Astrocyte of the spinal cord (primary cell): ENCODE data around the gene SEMA4A.

Experiments
- DNase-seq: peaks from one replicate; pipeline ENCODE4 v3.0.0; 2011; ENCODE audit warnings: low read depth, low spot score
- H3K4me3 ChIP-seq: 2 replicates; pipeline ENCODE4 v1.5.1; 2011; ENCODE audit warnings: low read depth, mild to moderate bottlenecking, low read length, moderate library complexity
- CTCF ChIP-seq: IDR thresholded peaks from 2 replicates; pipeline ENCODE4 v1.5.1; 2012; ENCODE audit warnings: low read depth, mild to moderate bottlenecking, low read length, inconsistent platforms
- in situ Hi-C: cut with HindIII; loops from 2 replicates; pipeline ENCODE4 v1.10.0; 2017; ENCODE audit warnings: low sequenced_read_pairs

SEMA4A gene

GRCh38 chr1:156198831-156199349 lies 45.5 kb downstream of the SEMA4A start:
- no peak overlapping the region for H3K4me3 ChIP-seq
- no peak for TF ChIP-seq CTCF
- no peak for DNase-seq
- in situ Hi-C loops: no loop called here

- no peak for TF ChIP-seq CTCF
- H3K4me3 ChIP-seq: no peak overlapping the region
- no peak for DNase-seq
- in situ Hi-C loops: no loop called here
These were observed 46.7 kb downstream of the SEMA4A start for GRCh38 chr1:156200044-156200443.

DNA sequence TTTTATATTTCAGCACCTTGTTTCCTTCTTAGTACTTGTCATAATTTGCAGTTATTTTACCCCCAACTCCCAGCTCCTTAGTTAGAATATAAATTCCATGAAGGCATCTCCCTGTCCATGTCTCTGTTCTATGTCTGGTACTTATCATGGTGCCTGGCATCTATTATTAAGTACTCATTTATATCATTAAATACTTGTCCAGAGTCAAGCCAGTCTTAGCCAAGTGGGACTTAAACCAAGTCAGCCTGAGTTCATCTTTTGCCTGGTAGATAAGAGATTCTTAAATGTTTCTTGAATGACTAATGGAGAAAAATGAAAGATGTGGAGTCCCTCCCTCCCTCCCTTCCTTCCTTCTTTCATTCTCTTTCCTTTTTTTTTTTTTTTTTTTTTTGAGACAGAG lies 49.9 kb downstream of the SEMA4A start:
- DNase-seq: no peak
- no peak for TF ChIP-seq CTCF
- H3K4me3 ChIP-seq: no peak overlapping the region
- in situ Hi-C loops: no loop called here

DNA sequence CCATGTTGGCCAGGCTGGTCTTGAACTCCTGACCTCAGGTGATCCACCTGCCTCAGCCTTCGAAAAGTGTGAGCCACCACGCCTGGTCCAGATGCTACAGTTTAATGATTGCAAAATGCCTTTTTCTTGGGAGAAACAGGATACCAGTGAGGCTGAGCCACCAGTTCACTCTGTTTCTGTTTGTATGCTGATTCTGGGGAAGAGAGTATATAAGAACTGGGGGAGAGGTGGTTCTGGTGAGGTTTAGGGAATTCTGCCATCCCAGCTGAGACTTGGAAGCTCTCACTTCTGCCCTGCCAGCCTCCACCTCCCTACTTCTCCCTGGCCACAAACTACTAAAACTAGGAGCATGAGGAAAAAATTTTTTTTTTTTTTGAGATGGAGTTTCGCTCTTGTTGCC lies 51.3 kb downstream of the SEMA4A start:
- no peak for TF ChIP-seq CTCF
- in situ Hi-C loops: no loop called here
- H3K4me3 ChIP-seq: no peak overlapping the region
- DNase-seq: no peak

- TF ChIP-seq CTCF: no peak
- no peak overlapping the region for H3K4me3 ChIP-seq
- in situ Hi-C loops: no loop called here
- DNase-seq: no peak
These were observed 57.9 kb downstream of the SEMA4A start for GRCh38 chr1:156211243-156211642.

- in situ Hi-C loops: no loop called here
These were observed 58.7 kb downstream of the SEMA4A start for GRCh38 chr1:156212130-156212529.

More at GRCh38 chr1:156212130-156212529, 58.7 kb downstream of the SEMA4A start:
- DNase-seq: no peak
- H3K4me3 ChIP-seq: peak overlapping the region; percentile 95
- no peak for TF ChIP-seq CTCF
